ENCODE results near the gene PLD1.

The PLD1 gene

DNA sequence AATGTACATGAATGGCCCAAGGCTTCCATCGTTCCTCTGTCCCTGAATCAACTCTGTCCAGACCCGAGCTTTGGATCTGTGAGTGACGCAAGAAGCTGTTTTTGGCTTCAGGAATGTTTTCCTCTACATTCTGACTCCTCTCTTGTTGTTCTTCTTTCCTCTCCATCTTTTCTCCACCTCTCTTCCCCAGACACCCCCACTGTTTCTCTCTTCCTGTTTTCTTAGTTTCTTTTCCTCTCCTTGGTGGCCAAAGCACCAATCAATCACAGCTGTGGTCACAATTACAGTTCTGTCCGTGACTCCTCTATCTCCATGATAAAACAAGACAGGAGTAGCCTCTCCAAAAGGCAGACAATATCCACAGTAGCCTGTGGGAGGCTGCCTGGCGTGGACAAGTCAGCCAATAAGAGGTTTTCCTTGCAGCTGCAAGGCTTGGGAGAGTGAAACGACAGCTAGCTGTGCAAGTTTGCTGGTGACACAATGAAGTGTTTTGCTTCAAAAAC, 28.0 kb upstream of the PLD1 start:
- no peak for DNase-seq

DNA sequence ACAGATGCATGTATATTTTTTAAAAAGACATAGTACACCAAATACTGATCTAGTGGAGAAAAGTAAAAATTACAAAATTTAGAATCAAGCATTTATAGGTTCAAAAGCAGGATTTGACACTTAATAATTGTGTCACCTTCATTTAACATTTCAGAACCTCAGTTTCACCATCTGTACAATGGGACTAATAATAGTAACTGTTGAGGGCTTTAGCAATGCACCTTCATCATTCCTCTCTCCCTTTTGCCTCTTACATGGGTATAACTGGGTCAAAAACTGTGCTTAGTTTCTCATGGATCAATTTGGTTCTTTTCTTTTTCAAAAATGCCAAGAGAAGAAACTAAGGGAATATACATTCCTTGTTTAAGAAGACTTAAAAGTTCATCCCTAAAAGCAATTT, 27.4 kb upstream of the PLD1 start:
- DNase-seq, result no peak

DNA sequence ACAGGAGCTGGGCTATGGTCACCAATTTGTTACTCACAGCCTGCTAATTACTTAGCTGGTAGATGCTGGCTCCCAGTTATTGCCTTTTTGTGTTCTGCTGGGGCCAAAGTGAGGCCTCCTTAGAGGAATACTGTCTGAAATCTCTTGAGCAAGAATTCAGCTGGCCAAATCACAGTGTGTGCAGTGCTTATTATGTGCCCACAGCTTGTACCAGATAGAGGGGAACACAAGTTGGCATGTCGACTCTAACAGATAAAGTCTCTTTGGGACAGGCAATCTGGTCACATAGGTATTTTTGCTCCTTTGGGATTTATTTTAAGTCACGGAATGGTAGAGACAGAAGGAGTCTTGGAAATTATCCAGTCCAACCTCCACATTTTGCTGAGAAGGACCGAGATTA, 26.6 kb upstream of the PLD1 start:
- DNase-seq, result no peak

DNA sequence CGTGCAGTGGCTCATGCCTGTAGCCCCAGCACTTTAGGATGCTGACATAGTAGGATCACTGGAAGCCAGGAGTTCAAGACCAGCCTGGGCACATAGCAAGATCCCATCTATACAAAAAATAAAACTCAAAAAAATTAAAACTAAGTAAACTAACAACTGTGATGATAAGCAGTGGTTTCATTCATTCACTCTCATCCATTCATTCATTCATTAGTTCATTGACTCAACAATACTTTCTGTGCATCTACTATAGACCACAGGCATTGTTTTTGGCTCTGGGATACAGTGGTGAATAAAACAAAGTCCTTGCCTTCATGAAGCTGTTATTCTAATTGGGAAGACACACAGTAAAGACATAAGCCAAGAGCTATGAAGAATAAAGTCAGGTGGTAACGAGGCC, 25.3 kb upstream of the PLD1 start:
- DNase-seq, result no peak

DNA sequence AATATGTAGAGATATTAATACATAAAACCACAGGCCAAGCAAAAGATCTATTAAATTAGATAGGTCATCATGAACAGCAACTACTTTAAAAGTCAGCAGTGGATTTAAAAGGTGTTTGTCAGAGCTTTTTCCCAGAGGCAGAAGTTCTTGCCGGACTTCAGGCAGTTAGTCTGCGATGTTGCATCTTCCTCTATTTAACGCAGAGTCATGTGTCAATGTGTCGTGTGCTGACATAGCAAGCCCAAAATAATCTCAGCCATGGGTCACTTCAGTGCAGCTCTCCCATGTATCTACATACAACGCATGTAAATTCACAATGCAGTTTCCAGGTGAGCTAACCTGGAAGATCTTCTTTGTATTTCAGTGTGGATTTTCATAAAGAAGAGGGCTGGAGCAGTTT, 24.8 kb upstream of the PLD1 start:
- no peak for DNase-seq

DNA sequence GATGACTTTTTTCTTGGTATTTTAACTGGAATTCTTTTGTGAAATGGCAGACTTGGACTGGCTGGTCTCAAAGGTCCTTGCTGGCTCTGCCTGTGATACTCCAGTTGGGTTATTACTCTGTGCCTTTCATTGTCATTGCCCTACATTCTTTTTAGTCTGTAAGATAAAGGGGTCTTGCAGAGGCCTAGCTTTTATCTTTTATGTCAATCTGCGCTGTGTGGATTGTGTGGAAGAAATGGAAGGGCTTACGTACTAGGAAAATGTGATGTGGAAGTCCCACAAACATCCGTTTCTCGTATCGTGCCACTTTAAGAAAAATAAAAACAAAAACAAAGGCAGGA, 24.1 kb upstream of the PLD1 start:
- no peak for DNase-seq

DNA sequence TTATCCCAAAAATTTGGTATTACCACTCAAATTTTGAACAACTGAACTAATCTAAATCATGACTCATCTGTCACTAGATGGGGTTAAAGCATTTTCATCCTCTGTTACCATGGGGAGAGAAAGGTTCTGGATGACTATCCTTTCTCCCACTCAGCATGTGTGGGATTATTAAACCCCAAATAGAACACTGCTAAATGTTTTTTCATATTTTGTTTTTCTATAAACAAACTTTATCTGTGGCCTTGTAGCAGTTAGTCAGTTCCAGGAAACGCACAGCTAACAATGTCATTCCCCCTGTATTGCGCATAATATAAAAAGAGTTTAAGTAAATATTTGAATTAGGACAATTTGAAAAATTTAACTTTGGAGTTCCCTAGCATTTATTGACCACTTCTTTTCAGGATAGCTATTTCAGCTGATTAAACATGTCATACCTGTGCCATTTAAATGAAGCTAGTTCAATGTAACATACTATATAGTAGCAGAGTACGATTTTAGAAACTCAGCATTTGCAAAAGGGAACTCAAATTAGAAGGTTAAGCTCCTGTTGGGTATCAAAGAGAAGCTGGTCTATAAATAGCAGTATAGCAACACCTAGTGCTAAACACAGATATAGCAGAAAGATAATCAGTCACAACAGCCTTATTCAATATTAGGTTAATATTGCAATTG, 23.6 kb upstream of the PLD1 start:
- no peak for DNase-seq

DNA sequence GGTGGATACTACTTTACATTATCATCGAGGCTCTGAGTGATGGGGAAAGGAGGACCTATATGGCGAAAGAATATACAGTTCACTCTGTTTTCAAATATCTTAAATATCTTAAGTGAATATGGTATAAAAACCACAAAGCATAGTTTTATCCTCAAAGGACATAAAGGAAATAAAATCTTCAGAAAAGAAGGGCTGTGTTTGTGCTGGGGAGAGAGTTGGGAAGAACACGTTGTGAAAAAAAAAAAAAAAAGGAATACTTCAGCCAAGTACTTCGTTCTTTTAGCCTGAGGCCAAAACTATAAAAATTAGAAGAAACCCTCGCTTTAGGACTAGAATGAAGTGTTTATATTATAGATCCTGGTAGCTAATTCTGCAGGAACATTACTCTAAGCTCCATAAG, 22.7 kb upstream of the PLD1 start:
- DNase-seq, result no peak

DNA sequence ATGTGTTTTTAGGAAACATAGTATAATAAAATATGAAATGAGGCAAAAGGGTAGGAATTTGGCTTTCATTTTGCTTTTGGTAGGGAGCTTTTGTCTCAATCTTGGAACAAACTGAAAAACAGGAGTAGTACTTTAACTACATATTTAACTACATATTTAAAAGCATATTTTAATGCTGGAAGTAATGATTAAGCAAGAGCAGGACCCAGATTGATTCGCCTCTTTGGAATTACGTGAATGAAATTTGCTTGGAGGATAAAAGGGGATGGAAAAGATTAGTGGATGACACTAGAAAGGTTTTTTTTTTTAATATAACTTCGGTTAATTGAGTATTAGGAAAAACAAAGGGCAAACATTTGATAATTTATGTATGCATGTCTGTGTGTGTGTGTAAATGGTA, 21.7 kb upstream of the PLD1 start:
- no peak for DNase-seq

DNA sequence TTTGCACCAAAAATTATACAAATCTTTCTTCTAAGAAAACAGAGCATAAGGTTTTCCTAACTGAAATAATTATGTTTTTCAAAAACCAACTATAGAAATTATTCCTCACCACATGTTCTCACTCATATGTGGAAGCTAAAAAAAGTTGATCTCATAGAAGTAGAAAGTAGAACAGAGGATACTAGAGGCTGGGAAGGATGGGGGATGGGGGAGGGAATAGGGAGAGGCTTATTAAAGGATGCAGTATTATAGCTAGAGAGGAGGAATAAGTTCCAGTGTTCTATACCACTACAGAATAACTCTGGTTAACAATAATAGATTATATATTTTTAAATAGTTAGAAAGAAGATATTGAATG, 20.2 kb upstream of the PLD1 start:
- no peak for DNase-seq

DNA sequence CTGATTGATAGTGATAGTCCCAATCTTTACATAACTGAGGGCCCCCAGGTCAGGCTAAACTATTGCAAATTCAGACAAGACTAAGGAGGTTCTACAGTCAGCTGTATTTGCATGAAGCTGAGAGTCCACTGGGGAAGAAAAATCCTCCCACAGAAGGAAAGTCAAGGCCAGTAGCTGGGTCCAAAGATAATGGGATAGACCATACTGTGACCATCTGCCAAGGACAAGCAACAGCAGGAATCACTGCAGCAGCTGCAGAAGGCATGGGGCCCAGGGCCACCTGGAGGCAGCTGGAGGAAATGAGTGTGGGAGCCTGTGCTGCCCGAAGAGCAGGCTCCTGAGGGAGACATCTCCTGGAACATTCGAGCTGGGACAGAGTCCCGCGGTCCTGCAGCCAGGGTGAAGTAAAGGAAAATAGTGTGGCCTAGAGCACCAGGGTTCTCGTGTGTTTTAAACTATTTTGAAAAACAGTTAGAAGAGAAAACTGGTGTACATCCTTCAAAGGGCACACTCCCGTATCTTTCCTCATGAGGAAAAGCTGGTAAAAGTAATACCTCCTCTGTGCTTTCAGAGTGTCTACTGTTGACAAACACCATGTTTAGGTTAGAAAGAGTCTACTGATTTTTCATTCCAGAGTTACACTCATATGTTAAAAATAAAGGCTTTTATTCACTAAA, 19.7 kb upstream of the PLD1 start:
- peak; percentile 36 for DNase-seq

DNA sequence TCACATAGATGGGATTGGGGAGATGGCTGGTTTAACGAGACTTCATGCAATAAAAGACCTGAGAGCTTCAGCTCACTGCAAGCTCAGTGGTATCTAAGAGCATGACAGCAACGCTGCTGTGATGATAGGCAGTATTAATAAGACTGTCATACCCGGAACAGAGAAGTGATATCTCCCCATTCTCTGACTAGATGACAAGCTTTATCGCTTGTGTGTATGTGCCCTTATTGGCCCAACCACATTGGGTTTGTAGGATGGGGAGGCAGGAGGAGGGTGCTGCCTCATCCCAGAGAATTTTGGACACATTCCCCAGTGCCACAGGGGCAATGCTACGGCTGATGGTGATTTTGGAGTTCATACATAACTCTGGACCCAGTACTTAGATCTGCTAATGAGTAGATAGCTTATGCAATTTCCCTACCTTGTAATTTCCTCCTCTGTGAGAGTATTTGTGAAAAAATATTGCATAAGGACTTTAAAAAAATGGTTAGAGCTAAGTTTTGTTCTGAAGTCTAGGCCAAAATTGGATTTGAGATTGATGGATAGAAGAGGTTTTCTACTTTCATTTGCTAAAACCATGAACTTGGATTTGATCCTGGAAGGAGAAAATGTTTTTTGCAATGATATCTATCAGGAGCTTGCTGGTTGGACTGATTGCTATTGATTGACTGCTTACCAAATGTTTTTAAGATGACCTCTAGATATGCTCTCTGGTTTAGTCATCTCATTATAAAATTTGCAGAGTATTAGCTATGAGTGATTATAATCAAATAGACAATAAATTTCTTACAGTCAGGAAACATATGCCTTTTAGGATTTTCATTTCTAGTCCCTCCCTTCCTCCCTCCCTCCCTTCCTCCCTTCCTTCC, 18.9 kb upstream of the PLD1 start:
- no peak for DNase-seq

DNA sequence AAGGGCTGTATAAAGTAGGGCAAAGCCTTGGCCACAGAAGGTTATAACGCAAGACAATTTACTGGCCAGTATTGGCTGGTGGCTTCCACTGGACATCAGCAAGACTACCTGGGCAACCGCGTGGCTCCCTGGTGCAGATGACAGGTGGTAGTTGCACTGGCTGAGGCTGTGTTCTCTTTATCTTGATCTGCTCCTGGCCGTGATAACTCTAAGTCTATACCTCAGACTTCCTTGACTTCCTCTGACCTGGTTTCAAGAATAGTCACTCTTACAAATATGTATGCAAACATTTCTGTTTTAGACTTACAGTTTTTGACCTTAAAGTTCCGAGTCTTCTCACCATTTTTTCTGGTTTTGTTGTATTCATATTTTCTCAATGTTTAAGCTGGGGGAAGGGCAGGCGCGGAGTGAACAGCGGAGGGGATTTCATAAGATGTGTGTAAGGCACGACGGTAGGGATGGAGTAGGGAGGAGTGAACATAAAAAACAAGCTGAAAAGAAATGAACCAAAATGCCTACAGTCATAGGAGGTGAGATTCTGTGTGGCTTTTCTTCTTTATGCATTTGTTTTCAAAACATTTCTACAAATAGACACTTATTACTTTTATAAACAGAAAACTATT, 17.7 kb upstream of the PLD1 start:
- DNase-seq, result no peak

DNA sequence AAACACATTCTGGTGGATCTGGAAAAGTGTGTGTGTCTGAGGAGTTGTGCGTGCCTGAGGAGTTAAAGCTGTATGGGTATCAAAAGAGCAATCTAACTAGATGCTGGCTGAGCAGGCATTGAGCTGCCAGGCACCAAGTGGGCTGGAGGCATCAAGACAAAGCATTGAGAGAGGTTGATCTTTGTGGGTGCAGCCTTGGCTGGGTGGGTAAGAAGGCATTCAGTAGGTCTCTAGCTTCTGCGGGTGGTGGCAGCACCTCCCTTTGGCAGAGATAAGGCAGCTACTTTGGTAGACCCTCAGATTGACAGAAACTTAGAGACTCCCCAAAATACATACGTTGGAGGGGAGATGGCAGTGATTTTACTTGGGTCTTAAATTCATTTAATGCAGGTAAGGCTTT, 17.1 kb upstream of the PLD1 start:
- no peak for DNase-seq

DNA sequence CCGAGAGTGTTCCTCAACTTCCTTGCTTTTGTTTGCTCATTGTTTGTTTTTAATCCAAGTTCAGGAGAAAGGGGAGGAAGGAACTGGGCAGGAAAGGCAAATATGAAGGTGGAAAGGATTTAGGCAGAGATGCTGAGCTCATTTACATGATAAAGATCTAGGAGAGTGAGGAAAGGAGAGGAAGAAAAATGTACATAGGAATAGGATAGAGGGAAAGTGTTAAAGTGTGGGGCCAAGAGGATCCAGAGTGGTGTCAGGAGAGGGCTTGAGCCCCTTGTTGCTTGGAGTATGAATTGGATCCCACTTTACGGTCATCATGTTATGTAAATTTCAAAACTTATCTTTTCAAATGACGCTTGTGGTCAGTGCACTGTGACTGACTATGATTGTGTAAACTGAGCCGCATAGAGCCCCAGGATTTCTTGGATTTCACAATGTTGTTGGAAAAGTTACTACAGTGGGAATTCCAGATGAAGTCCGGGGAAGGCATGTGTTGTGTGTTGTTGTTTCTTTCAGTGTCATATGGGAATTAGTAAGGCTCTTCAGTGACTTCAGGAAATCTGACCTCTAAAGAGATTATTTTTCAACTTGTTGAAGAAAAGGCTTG, 15.0 kb upstream of the PLD1 start:
- no peak for DNase-seq

DNA sequence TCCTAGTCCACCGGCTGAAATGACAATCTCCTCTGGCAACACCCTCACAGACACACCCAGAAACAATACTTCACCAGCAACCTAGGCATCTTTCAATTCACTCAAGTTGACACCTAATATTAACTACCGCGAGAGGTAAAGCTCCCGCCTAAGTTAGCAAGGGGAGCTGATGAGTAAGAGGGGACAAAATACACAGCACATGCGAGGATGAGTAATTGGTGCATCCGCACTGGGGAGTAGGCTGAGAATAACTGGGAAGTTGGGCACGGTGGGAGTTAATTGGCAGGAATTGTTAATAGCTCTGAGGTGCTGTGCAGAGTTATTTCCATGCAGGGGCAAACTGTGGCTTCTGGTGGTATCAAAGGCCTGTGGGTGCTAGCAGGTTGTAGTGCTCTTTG, 14.5 kb upstream of the PLD1 start:
- DNase-seq, result no peak

DNA sequence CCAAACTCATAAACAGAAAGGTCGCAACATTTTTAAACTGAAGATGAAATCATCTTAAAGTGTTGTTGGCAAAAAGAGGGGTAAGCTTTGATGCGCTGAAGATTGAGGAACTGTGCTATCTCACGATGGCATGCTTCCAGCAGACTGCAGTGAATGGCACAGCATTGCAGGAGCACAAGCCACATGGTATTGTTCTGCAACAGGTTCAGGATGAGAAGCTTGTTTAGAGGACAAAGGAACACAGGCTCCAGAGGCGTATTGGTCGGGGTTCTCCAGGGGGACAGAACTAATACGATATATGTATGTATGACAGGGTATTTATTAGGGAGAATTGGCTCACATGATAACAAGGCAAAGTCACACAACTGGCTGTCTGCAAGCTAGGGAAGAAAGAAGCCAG, 13.8 kb upstream of the PLD1 start:
- no peak for DNase-seq

DNA sequence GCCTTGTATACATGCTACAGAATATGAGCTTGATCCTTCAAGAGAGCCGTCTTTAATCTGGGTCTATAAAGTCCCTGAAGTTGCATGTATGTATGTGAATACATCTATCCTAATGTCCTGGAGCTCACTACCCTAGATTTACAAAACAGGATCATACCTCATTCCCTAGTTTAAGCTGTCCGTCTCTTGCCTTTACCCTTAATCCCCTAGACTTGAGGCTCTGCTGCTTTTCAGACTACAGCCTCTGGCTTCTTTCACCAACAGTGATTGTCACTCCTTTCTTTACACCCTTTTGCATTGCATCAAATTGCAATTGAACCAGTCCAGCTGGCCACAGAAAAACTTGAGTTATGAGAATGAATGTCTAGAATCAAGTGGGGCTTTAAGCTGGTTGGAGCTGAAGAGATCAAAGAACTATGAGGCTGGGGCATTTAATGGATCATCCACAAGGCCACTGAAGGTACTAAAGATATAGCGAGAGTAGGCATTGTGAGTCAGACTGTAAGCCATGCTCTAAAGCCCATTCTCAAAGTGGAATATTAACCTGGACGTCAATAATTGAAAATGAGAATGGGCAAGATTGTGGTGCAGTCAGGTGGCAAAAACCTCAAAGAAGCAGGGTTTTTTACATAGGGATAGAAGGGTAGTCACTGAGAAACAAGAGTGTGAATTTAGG, 12.3 kb upstream of the PLD1 start:
- DNase-seq, result no peak

DNA sequence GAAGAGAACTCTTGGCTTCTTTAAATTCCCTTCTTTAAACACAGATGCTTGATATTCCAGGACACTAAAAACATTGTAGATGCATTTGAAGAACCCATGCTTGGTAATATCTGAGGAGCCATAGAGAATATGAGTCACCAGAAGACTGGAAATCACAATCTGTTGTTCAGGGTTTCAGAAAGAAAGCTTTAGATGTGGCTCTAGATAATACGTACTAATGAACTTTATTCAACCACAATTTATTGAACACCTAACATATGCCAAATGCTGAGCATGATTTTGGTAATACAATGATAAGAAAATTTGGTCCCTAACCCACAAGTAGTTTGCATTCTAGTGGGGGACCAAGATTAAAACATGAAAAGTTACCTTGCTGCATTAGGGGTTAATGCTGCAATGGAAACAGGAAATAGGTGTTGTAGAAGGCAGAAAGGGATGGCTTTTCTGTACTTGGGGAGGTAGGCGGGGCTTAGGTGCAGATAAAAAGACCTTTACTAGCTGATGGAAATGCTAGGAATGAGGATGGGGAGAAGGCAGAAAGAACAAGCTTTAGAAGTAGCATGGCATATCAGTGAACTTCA, 11.6 kb upstream of the PLD1 start:
- no peak for DNase-seq

DNA sequence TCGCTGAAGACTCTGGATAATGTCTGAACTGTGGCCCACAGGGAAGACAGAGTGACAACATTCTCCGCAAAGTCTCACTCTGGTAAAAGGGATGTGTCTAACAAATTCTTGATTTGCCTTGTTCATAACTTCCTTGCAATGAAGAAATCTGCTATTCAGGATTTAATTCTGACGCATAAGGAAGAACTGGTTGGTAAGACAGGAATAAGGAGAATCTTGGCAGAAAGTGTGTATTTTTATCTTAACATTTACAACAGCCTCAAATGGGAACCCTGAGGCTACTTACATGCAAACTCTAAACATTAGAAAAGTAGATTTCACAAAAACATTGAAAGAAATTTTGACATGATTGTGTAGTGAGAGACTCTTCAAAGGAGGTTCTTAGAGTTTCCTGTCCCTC, 10.8 kb upstream of the PLD1 start:
- no peak for DNase-seq

DNA sequence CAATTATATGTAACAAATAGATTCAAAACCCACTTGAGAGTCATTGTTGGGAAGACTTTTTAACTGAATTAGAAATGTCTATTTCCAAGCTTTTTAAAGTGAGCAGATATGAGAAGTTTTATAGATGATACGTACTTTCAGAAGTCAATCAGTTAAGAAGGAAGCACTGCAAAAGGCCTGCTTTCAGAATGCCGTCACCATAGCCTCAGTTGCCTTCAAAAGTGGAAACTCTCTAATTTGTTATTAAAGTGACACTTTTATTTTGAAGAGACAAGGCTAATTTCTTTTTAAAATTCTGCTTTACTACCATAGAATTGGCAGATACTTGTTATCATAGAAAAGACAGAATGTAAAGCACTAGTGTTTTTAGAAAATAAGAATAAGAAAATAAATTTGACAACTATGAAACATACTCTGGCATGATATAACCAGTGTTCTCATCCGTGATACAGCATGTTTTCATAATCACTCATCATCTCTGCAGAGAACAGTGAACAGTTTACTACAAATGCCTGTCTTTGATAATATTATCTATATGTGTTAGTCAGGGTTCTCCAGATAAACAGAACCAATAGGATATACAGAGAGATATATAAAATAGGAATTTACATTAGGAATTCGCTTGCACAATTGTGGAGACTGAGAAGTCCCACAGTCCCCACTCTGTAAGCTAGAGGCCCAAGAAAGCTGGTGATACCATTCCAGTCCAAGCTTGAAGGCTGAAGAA, 7.0 kb upstream of the PLD1 start:
- DNase-seq, result no peak
